ENCODE measurements around the gene ANK2.

DNA sequence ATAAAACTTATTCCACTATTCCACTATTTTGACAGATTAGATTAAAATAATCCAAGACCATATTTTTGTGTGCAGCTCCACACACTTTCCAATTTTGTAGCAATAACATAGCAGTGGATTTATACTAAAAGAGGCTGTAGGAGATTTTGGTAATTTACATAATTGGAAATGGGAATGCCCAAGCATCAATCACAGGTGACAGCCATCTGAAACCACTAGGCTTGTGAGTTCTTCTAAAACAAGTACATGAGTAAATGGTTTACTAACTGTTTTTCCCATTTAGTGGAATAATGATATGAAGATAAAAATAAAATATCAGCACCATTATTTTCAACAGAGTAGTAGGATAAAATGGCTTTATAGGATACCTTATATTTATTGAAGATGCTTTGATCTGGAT is 4.4 kb downstream of the ANK2 start:
- TF ChIP-seq, protein P1, sequence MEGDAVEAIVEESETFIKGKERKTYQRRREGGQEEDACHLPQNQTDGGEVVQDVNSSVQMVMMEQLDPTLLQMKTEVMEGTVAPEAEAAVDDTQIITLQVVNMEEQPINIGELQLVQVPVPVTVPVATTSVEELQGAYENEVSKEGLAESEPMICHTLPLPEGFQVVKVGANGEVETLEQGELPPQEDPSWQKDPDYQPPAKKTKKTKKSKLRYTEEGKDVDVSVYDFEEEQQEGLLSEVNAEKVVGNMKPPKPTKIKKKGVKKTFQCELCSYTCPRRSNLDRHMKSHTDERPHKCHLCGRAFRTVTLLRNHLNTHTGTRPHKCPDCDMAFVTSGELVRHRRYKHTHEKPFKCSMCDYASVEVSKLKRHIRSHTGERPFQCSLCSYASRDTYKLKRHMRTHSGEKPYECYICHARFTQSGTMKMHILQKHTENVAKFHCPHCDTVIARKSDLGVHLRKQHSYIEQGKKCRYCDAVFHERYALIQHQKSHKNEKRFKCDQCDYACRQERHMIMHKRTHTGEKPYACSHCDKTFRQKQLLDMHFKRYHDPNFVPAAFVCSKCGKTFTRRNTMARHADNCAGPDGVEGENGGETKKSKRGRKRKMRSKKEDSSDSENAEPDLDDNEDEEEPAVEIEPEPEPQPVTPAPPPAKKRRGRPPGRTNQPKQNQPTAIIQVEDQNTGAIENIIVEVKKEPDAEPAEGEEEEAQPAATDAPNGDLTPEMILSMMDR (IDR thresholded peaks at IDR 0.05; ENCODE audit: low read depth, low read length) = no peak
- TF ChIP-seq, protein P2, sequence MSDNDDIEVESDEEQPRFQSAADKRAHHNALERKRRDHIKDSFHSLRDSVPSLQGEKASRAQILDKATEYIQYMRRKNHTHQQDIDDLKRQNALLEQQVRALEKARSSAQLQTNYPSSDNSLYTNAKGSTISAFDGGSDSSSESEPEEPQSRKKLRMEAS (IDR thresholded peaks at IDR 0.05; ENCODE audit: low read depth, low read length) = no peak
